Activated CD8-positive, alpha-beta memory T cell treated with anti-CD3 and anti-CD28 coated beads for 48 hours (primary cell): ENCODE measurements around the gene TGIF1.

Source experiments
- DNase-seq, 3 experiments: peaks; one replicate each; pipeline ENCODE4 v3.0.0-alpha.2; 2020; ENCODE audit warnings: low read depth in 2 of 3, low spot score in 2 of 3

TGIF1 gene

GRCh38 chr18:3480827-3481573 lies 31.0 kb downstream of the TGIF1 start:
- no peak for DNase-seq

GRCh38 chr18:3481696-3482210 lies 31.8 kb downstream of the TGIF1 start:
- DNase-seq = no peak

GRCh38 chr18:3482258-3482657 lies 32.3 kb downstream of the TGIF1 start:
- no peak for DNase-seq

GRCh38 chr18:3485153-3486149 lies 35.5 kb downstream of the TGIF1 start:
- DNase-seq = no peak

- no peak for DNase-seq
These were observed 36.5 kb downstream of the TGIF1 start for GRCh38 chr18:3486512-3486911.

GRCh38 chr18:3489462-3489861 lies 39.5 kb downstream of the TGIF1 start:
- no peak for DNase-seq

GRCh38 chr18:3491981-3492555 lies 42.1 kb downstream of the TGIF1 start:
- DNase-seq = no peak

GRCh38 chr18:3492721-3493120 lies 42.7 kb downstream of the TGIF1 start:
- no peak for DNase-seq

- no peak for DNase-seq
These were observed 43.7 kb downstream of the TGIF1 start for GRCh38 chr18:3493501-3494244.

GRCh38 chr18:3494245-3494526 lies 44.2 kb downstream of the TGIF1 start:
- DNase-seq = no peak

- DNase-seq = no peak
These were observed 44.6 kb downstream of the TGIF1 start for GRCh38 chr18:3494569-3494968.

GRCh38 chr18:3495691-3496430 lies 45.9 kb downstream of the TGIF1 start:
- DNase-seq = no peak

GRCh38 chr18:3498698-3499471 lies 48.9 kb downstream of the TGIF1 start:
- DNase-seq = no peak

GRCh38 chr18:3499501-3499900 lies 49.5 kb downstream of the TGIF1 start:
- DNase-seq = no peak

- no peak for DNase-seq
These were observed 50.0 kb downstream of the TGIF1 start for GRCh38 chr18:3500016-3500415.

- no peak for DNase-seq
These were observed 52.7 kb downstream of the TGIF1 start for GRCh38 chr18:3502650-3503049.

- DNase-seq = no peak
These were observed 54.7 kb downstream of the TGIF1 start for GRCh38 chr18:3504637-3505036.

GRCh38 chr18:3508576-3509549 lies 58.9 kb downstream of the TGIF1 start:
- DNase-seq = no peak
